Uterus (tissue), 4 donors: ENCODE measurements around the gene CAMTA1. TPM values are rescaled to one million over a fixed set of nuclear protein-coding genes. Genes with fewer than 3 reads are reported as not detected.

Experiments
- DNase-seq, 2 donors: peaks; one replicate each; pipeline ENCODE4 v3.0.0-alpha.2; 2019 to 2020
- H3K27ac ChIP-seq, 2 donors: fragments of 200-600 bp; sonication (generic); 1 replicate in 1 of 2; 2 replicates in 1 of 2; pipeline ENCODE4 v1.5.1; 2016 to 2018
- H3K27me3 ChIP-seq, 2 donors: fragments of 200-600 bp; sonication (generic); one replicate each; pipeline ENCODE4 v1.5.1; 2018 to 2019; ENCODE audit warnings: control low read depth in 1 of 2
- H3K36me3 ChIP-seq, 2 donors: fragments of 200-600 bp; sonication (generic); one replicate each; pipeline ENCODE4 v1.5.1; 2019; ENCODE audit warnings: control low read depth in 1 of 2
- H3K4me1 ChIP-seq, 2 donors: fragments of 200-600 bp; sonication (generic); one replicate each; pipeline ENCODE4 v1.5.1; 2018 to 2019; ENCODE audit warnings: control low read depth in 1 of 2
- H3K4me3 ChIP-seq, 2 donors: fragments of 200-600 bp; sonication (generic); 1 replicate in 1 of 2; 2 replicates in 1 of 2; pipeline ENCODE4 v1.5.1; 2018 to 2019; ENCODE audit warnings: mild to moderate bottlenecking in 1 of 2
- H3K9me3 ChIP-seq, 2 donors: fragments of 200-600 bp; sonication (generic); one replicate each; pipeline ENCODE4 v1.5.1; 2019; ENCODE audit warnings: control low read depth in 1 of 2
- POLR2A ChIP-seq, 2 donors: fragments of 450-650 bp; IDR thresholded peaks; one replicate each; pipeline ENCODE4 v1.6.1; 2016; ENCODE audit warnings: antibody characterized with exemption in 2 of 2, mild to moderate bottlenecking in 1 of 2, moderate library complexity in 1 of 2
- intact Hi-C: fragments of 100-400 bp; cut with DNase I; formaldehyde crosslinking; loops from one replicate; pipeline ENCODE4 v1.15.1; 2023; ENCODE audit warnings: low total_unique reads
- total RNA-seq, 4 donors: library from RNA; depleted of rRNA in 3 of 4; stranded (reverse); fragments of >200 nt in 3 of 4; gene quantifications; one replicate each; pipeline versions ENCODE4 v1.1.0 to v1.2.4, GENCODE V29; 2014 to 2023
- TF ChIP-seq, protein P1 (sequence below), 4 experiments: fragments of 200-600 bp in 2 of 4; fragments of 450-650 bp in 2 of 4; sonication (generic) in 2 of 4; IDR thresholded peaks; one replicate each; pipeline ENCODE4 v1.5.1; 2016 to 2019; ENCODE audit warnings: antibody characterized with exemption in 4 of 4, mild to moderate bottlenecking in 2 of 4, moderate library complexity in 1 of 4
- donor health status: DM: yes; HTN: yes; CAD: no.

The CAMTA1 gene
- total RNA-seq, 4 donors from 2014 or later = 29.7 to 427 (median 64.8) TPM

- H3K4me1 ChIP-seq = no peaks in the 10 kb centered on the region
- H3K36me3 ChIP-seq = no peaks in the 10 kb centered on the region
- intact Hi-C loops = no loop called here
- no peak for TF ChIP-seq POLR2A (IDR thresholded peaks at IDR 0.05)
- TF ChIP-seq, protein P1, sequence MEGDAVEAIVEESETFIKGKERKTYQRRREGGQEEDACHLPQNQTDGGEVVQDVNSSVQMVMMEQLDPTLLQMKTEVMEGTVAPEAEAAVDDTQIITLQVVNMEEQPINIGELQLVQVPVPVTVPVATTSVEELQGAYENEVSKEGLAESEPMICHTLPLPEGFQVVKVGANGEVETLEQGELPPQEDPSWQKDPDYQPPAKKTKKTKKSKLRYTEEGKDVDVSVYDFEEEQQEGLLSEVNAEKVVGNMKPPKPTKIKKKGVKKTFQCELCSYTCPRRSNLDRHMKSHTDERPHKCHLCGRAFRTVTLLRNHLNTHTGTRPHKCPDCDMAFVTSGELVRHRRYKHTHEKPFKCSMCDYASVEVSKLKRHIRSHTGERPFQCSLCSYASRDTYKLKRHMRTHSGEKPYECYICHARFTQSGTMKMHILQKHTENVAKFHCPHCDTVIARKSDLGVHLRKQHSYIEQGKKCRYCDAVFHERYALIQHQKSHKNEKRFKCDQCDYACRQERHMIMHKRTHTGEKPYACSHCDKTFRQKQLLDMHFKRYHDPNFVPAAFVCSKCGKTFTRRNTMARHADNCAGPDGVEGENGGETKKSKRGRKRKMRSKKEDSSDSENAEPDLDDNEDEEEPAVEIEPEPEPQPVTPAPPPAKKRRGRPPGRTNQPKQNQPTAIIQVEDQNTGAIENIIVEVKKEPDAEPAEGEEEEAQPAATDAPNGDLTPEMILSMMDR (IDR thresholded peaks at IDR 0.05) = no peak
- H3K4me3 ChIP-seq = no peak overlapping the region
- DNase-seq = no peak
- H3K27ac ChIP-seq = no peak overlapping the region
- H3K9me3 ChIP-seq = no peaks in the 10 kb centered on the region
- H3K27me3 ChIP-seq = no peaks in the 10 kb centered on the region
These were observed 857.7 kb downstream of the CAMTA1 start for GRCh38 chr1:7642781-7643529.

GRCh38 chr1:7643530-7643929 lies 858.3 kb downstream of the CAMTA1 start:
- Histone ChIP-seq H3K4me1 (no peaks in the 10 kb centered on the region), H3K27ac (no peak overlapping the region), H3K9me3 (no peaks in the 10 kb centered on the region), H3K4me3 (no peak overlapping the region), H3K27me3 (no peaks in the 10 kb centered on the region), H3K36me3 (no peaks in the 10 kb centered on the region)
- intact Hi-C loops = no loop called here
- no peak for DNase-seq
- TF ChIP-seq POLR2A (IDR thresholded peaks at IDR 0.05) = no peak
- TF ChIP-seq, protein P1 (IDR thresholded peaks at IDR 0.05) = no peak

GRCh38 chr1:7644086-7644485 lies 858.8 kb downstream of the CAMTA1 start:
- TF ChIP-seq POLR2A (IDR thresholded peaks at IDR 0.05) = no peak
- TF ChIP-seq, protein P1 (IDR thresholded peaks at IDR 0.05) = no peak
- no peaks in the 10 kb centered on the region for H3K4me1 ChIP-seq
- H3K9me3 ChIP-seq = no peaks in the 10 kb centered on the region
- intact Hi-C loops = no loop called here
- DNase-seq = no peak
- no peak overlapping the region for H3K4me3 ChIP-seq
- no peaks in the 10 kb centered on the region for H3K36me3 ChIP-seq
- H3K27me3 ChIP-seq = no peaks in the 10 kb centered on the region
- H3K27ac ChIP-seq = no peak overlapping the region

- TF ChIP-seq, protein P1 (IDR thresholded peaks at IDR 0.05) = no peak
- TF ChIP-seq POLR2A (IDR thresholded peaks at IDR 0.05) = no peak
- intact Hi-C loops = no loop called here
- H3K4me3 ChIP-seq = no peak overlapping the region
- H3K4me1 ChIP-seq = no peaks in the 10 kb centered on the region
- H3K9me3 ChIP-seq = no peaks in the 10 kb centered on the region
- H3K36me3 ChIP-seq = no peaks in the 10 kb centered on the region
- DNase-seq = no peak
- H3K27ac ChIP-seq = no peak overlapping the region
- H3K27me3 ChIP-seq = no peaks in the 10 kb centered on the region
These were observed 859.9 kb downstream of the CAMTA1 start for GRCh38 chr1:7644961-7645750.

DNA sequence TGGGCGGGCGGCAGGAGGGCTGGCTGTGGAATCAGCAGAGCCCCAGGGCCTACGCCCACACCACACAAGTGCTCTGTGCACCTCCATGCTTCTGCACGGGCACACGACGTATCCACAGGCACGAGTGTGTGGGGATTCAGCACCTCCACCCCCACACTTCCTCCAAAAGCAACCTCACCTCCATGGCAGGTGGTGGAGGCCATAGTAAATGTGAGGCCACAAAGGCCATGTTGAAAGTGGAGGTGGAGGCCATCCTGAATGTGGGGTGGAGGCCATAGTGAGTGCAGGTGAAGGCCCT lies 860.4 kb downstream of the CAMTA1 start:
- TF ChIP-seq, protein P1 (IDR thresholded peaks at IDR 0.05) = no peak
- no peak for TF ChIP-seq POLR2A (IDR thresholded peaks at IDR 0.05)
- no peak for DNase-seq
- H3K4me1 ChIP-seq = no peaks in the 10 kb centered on the region
- H3K27ac ChIP-seq = no peak overlapping the region
- H3K36me3 ChIP-seq = no peaks in the 10 kb centered on the region
- no peaks in the 10 kb centered on the region for H3K9me3 ChIP-seq
- no peaks in the 10 kb centered on the region for H3K27me3 ChIP-seq
- no peak overlapping the region for H3K4me3 ChIP-seq
- intact Hi-C loops = no loop called here
